Caco-2 (cell line): Measurements from ENCODE around the gene PCDH1. TPM values are rescaled to one million over a fixed set of nuclear protein-coding genes. Genes with fewer than 3 reads are reported as not detected.

Source experiments
- BruUV-seq: library from RNA; stranded (reverse); fragments of 400-500 nt; replicated peaks from 2 replicates; lab custom pipeline; 2021; lab: Mats Ljungman, UMichigan
- CTCF ChIA-PET: fragments of 300-600 bp; sonication (Branson Sonifier 250); formaldehyde crosslinking; loops from one replicate; lab custom pipeline; 2022; ENCODE audit warnings: antibody characterized with exemption; lab: Charles Lee
- POLR2A ChIA-PET: fragments of 300-600 bp; sonication (Branson Sonifier 250); formaldehyde crosslinking; loops from one replicate; lab custom pipeline; 2022; ENCODE audit warnings: antibody characterized with exemption; lab: Charles Lee
- DNase-seq, 2 experiments: peaks; one replicate each; pipeline versions ENCODE4 v3.0.0 to v3.0.0-alpha.2; 2020 to 2022
- H3K27me3 ChIP-seq: replicated peaks from 2 replicates; pipeline ENCODE4 v1.6.0; 2011; ENCODE audit warnings: low read length; ENCODE audit not compliant: control insufficient read depth, insufficient read depth
- H3K36me3 ChIP-seq: 2 replicates; pipeline ENCODE4 v1.5.1; 2011; ENCODE audit warnings: low read length; ENCODE audit not compliant: control insufficient read depth, insufficient read depth
- H3K4me1 ChIP-seq: fragments of 250-450 bp; sonication (Bioruptor Pico); 2 replicates; pipeline ENCODE4 v1.5.1; 2020; ENCODE audit warnings: mild to moderate bottlenecking
- H3K4me3 ChIP-seq: 2 replicates; pipeline ENCODE4 v1.5.1; 2011; ENCODE audit warnings: low read depth, mild to moderate bottlenecking, control low read depth, low read length
- H3K9me3 ChIP-seq: fragments of 250-450 bp; sonication (Bioruptor Pico); 2 replicates; pipeline ENCODE4 v1.5.1; 2020; ENCODE audit warnings: mild to moderate bottlenecking, moderate library complexity
- H3K27ac Mint-ChIP-seq: one replicate; pipeline ENCODE4 v1.8.0; 2022; ENCODE audit warnings: mixed read lengths; ENCODE audit not compliant: unreplicated experiment
- H3K27me3 Mint-ChIP-seq: one replicate; pipeline ENCODE4 v1.8.0; 2022; ENCODE audit warnings: mixed read lengths; ENCODE audit not compliant: insufficient read depth, unreplicated experiment
- H3K36me3 Mint-ChIP-seq: one replicate; pipeline ENCODE4 v1.8.0; 2022; ENCODE audit warnings: mild to moderate bottlenecking, mixed read lengths; ENCODE audit not compliant: insufficient read depth, unreplicated experiment
- H3K4me1 Mint-ChIP-seq: one replicate; pipeline ENCODE4 v1.8.0; 2022; ENCODE audit warnings: low read depth, mixed read lengths; ENCODE audit not compliant: unreplicated experiment
- H3K4me3 Mint-ChIP-seq: one replicate; pipeline ENCODE4 v1.8.0; 2022; ENCODE audit warnings: mild to moderate bottlenecking, moderate library complexity, mixed read lengths; ENCODE audit not compliant: unreplicated experiment
- H3K9me3 Mint-ChIP-seq: one replicate; pipeline ENCODE4 v1.8.0; 2022; ENCODE audit warnings: mixed read lengths; ENCODE audit not compliant: unreplicated experiment
- CTCF ChIP-seq, 2 experiments: fragments of 200-600 bp in 1 of 2; IDR thresholded peaks; 1 replicate in 1 of 2; 2 replicates in 1 of 2; pipeline versions ENCODE4 v1.5.1 to v1.8.0; 2011 to 2022; ENCODE audit warnings: antibody characterized with exemption in 1 of 2, control low read depth in 1 of 2, inconsistent platforms in 1 of 2, low read depth in 1 of 2, low read length in 1 of 2, mild to moderate bottlenecking in 1 of 2, moderate library complexity in 1 of 2; ENCODE audit not compliant: insufficient read depth in 1 of 2, severe bottlenecking in 1 of 2, unreplicated experiment in 1 of 2
- intact Hi-C: fragments of 100-400 bp; cut with micrococcal nuclease; formaldehyde crosslinking; loops from one replicate; pipeline ENCODE4 v1.10.0; 2022; ENCODE audit not compliant: unreplicated experiment
- total RNA-seq: library from RNA; stranded (reverse); gene quantifications from 2 replicates; pipeline ENCODE4 v1.2.3, GENCODE V29; 2022

The PCDH1 gene
- total RNA-seq, 1 experiment from 2014 or later: 1.5 TPM

GRCh38 chr5:141865406-141865805 is 12.8 kb downstream of the PCDH1 start:
- no peak overlapping the region for H3K4me3 Mint-ChIP-seq
- BruUV-seq: no TSS peak
- Histone ChIP-seq H3K4me3 (no peak overlapping the region), H3K36me3 (no peaks in the 10 kb centered on the region), H3K9me3 (no peaks in the 10 kb centered on the region), H3K4me1 (no peaks in the 10 kb centered on the region), H3K27me3 (no peaks in the 10 kb centered on the region; the same call in 1 of the 2 replicates)
- peaks cover 6% of the 10 kb centered on the region for H3K4me1 Mint-ChIP-seq
- CTCF ChIA-PET: no interaction called here
- no peaks in the 10 kb centered on the region for H3K36me3 Mint-ChIP-seq
- intact Hi-C loops: no loop called here
- TF ChIP-seq CTCF (IDR thresholded peaks at IDR 0.05; ENCODE audit: insufficient read depth in 1 of 2, low read depth in 1 of 2, low read length in 1 of 2, severe bottlenecking in 1 of 2, unreplicated experiment in 1 of 2): no peak
- POLR2A ChIA-PET: interaction anchor here (0.5 kb wide), 1 partner anchor 1646 kb away, joined by 3 read pairs; no protein-coding TSS in a partner anchor
- peaks cover 6% of the 10 kb centered on the region for H3K27me3 Mint-ChIP-seq
- no peak overlapping the region for H3K27ac Mint-ChIP-seq
- DNase-seq: no peak
- H3K9me3 Mint-ChIP-seq: no peaks in the 10 kb centered on the region

- Mint-ChIP-seq H3K4me3 (no peak overlapping the region), H3K27ac (no peak overlapping the region), H3K27me3 (peaks cover 8% of the 10 kb centered on the region), H3K9me3 (no peaks in the 10 kb centered on the region), H3K4me1 (peaks cover 6% of the 10 kb centered on the region), H3K36me3 (no peaks in the 10 kb centered on the region)
- Histone ChIP-seq H3K4me1 (no peaks in the 10 kb centered on the region), H3K36me3 (no peaks in the 10 kb centered on the region), H3K9me3 (no peaks in the 10 kb centered on the region), H3K27me3 (no peaks in the 10 kb centered on the region), H3K4me3 (no peak overlapping the region)
- CTCF ChIA-PET: no interaction called here
- no peak for DNase-seq
- BruUV-seq: no TSS peak
- no peak for TF ChIP-seq CTCF (IDR thresholded peaks at IDR 0.05; ENCODE audit: insufficient read depth in 1 of 2, low read depth in 1 of 2, low read length in 1 of 2, severe bottlenecking in 1 of 2, unreplicated experiment in 1 of 2)
- intact Hi-C loops: no loop called here
- POLR2A ChIA-PET: interaction anchor here (0.5 kb wide), 1 partner anchor 1645 kb away, joined by 3 read pairs; no protein-coding TSS in a partner anchor
These were observed 13.5 kb downstream of the PCDH1 start for GRCh38 chr5:141864371-141865370.

- CTCF ChIA-PET: no interaction called here
- no peak for TF ChIP-seq CTCF (IDR thresholded peaks at IDR 0.05; ENCODE audit: insufficient read depth in 1 of 2, low read depth in 1 of 2, low read length in 1 of 2, severe bottlenecking in 1 of 2, unreplicated experiment in 1 of 2)
- no peak for DNase-seq
- H3K27me3 ChIP-seq: no peaks in the 10 kb centered on the region
- intact Hi-C loops: no loop called here
- H3K4me1 Mint-ChIP-seq: peaks cover 6% of the 10 kb centered on the region
- POLR2A ChIA-PET: no interaction called here
- no peaks in the 10 kb centered on the region for H3K4me1 ChIP-seq
- no peaks in the 10 kb centered on the region for H3K9me3 ChIP-seq
- H3K27me3 Mint-ChIP-seq: peaks cover 14% of the 10 kb centered on the region
- no peaks in the 10 kb centered on the region for H3K9me3 Mint-ChIP-seq
- no peak overlapping the region for H3K4me3 Mint-ChIP-seq
- H3K4me3 ChIP-seq: no peak overlapping the region
- H3K27ac Mint-ChIP-seq: no peak overlapping the region
- no peaks in the 10 kb centered on the region for H3K36me3 ChIP-seq
- H3K36me3 Mint-ChIP-seq: no peaks in the 10 kb centered on the region
- BruUV-seq: no TSS peak
These were observed 14.5 kb downstream of the PCDH1 start for GRCh38 chr5:141863569-141864178.
